SU-DHL-6 (cell line): ENCODE data around the gene SART3.

Source experiments
- H2AFZ ChIP-seq: fragments of 200-600 bp; sonication (generic); 2 replicates; pipeline ENCODE4 v1.6.1; 2014; ENCODE audit warnings: low read depth, mild to moderate bottlenecking, moderate library complexity, mixed read lengths, antibody characterized with exemption, low read length; ENCODE audit not compliant: severe bottlenecking
- H3F3A ChIP-seq: fragments of 200-600 bp; shearing (Covaris generic); 2 replicates; pipeline ENCODE4 v1.6.0; 2016; ENCODE audit warnings: antibody characterized with exemption, mild to moderate bottlenecking; ENCODE audit not compliant: insufficient read depth
- H3K27ac ChIP-seq: fragments of 200-600 bp; sonication (generic); 2 replicates; pipeline ENCODE4 v1.5.1; 2016; ENCODE audit warnings: low read depth, mild to moderate bottlenecking, low read length, moderate library complexity, mixed read lengths
- H3K27me3 ChIP-seq: fragments of 200-600 bp; sonication (generic), shearing (Covaris generic); 2 replicates; pipeline ENCODE4 v1.6.0; 2014; ENCODE audit warnings: mild to moderate bottlenecking, low read length
- H3K36me3 ChIP-seq: fragments of 200-600 bp; sonication (generic); 2 replicates; pipeline ENCODE4 v1.6.1; 2014; ENCODE audit warnings: mild to moderate bottlenecking, low read length, mixed read lengths
- H3K4me2 ChIP-seq: fragments of 300-600, 200-600 bp; shearing (Covaris generic), sonication (generic); 2 replicates; pipeline ENCODE4 v1.6.0; 2014; ENCODE audit warnings: low read length, low read depth, mild to moderate bottlenecking; ENCODE audit not compliant: poor library complexity, severe bottlenecking
- H3K4me3 ChIP-seq: fragments of 200-600 bp; sonication (generic); 2 replicates; pipeline ENCODE4 v1.5.1; 2014; ENCODE audit warnings: antibody characterized with exemption, low read length, mild to moderate bottlenecking, mixed read lengths; ENCODE audit not compliant: insufficient read depth, poor library complexity, severe bottlenecking
- H3K79me2 ChIP-seq: fragments of 200-600 bp; sonication (generic); 2 replicates; pipeline ENCODE4 v1.6.1; 2014; ENCODE audit warnings: mild to moderate bottlenecking, low read length, moderate library complexity; ENCODE audit not compliant: insufficient read depth
- H3K9ac ChIP-seq: fragments of 200-600 bp; sonication (generic); 2 replicates; pipeline ENCODE4 v1.7.0; 2014; ENCODE audit warnings: mild to moderate bottlenecking, low read length
- H3K9me2 ChIP-seq: fragments of 200-600 bp; sonication (generic); replicated peaks from 2 replicates; pipeline ENCODE4 v1.6.1; 2014; ENCODE audit warnings: low read length; ENCODE audit not compliant: insufficient read depth
- H3K9me3 ChIP-seq: fragments of 200-600 bp; sonication (generic); 2 replicates; pipeline ENCODE4 v1.6.1; 2014; ENCODE audit warnings: low read length, mixed read lengths; ENCODE audit not compliant: insufficient read depth
- H4K20me1 ChIP-seq: fragments of 200-600 bp; sonication (generic); 2 replicates; pipeline ENCODE4 v1.6.1; 2014; ENCODE audit warnings: low read depth, mild to moderate bottlenecking, antibody characterized with exemption, low read length, moderate library complexity, mixed read lengths
- EZH2phosphoT487 ChIP-seq: fragments of 200-600 bp; sonication (generic), shearing (Covaris generic); conservative IDR thresholded peaks from 2 replicates; pipeline ENCODE4 v1.6.1; 2018; ENCODE audit warnings: mild to moderate bottlenecking, antibody characterized with exemption, low read length, moderate library complexity, mixed read lengths
- TF ChIP-seq, protein P1 (sequence below): fragments of 200-600 bp; sonication (generic); IDR thresholded peaks from one replicate; pipeline ENCODE4 v1.5.1; 2017; ENCODE audit warnings: antibody characterized with exemption, mild to moderate bottlenecking, low read length, moderate library complexity; ENCODE audit not compliant: insufficient read depth, poor library complexity, severe bottlenecking

The SART3 gene

DNA sequence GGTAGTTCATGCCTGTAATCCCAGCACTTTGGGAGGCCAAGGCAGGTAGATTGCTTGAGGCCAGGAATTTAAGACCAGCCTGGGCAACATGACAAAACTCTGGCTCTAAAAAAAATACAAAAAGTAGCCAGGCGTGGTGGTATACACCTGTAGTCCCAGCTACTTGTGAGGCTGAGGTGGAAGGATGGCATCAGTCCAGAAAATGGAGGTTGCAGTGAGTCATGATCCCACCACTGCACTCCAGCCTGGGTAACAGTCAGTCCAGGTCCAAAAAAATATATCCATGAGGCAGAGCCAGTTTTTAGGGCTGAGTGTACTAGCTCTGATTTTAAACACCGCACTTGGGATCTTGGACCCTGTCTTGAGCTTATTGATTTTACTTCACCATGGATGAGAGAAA is 76.5 kb downstream of the SART3 start:
- TF ChIP-seq EZH2phosphoT487 = no peak
- TF ChIP-seq, protein P1, sequence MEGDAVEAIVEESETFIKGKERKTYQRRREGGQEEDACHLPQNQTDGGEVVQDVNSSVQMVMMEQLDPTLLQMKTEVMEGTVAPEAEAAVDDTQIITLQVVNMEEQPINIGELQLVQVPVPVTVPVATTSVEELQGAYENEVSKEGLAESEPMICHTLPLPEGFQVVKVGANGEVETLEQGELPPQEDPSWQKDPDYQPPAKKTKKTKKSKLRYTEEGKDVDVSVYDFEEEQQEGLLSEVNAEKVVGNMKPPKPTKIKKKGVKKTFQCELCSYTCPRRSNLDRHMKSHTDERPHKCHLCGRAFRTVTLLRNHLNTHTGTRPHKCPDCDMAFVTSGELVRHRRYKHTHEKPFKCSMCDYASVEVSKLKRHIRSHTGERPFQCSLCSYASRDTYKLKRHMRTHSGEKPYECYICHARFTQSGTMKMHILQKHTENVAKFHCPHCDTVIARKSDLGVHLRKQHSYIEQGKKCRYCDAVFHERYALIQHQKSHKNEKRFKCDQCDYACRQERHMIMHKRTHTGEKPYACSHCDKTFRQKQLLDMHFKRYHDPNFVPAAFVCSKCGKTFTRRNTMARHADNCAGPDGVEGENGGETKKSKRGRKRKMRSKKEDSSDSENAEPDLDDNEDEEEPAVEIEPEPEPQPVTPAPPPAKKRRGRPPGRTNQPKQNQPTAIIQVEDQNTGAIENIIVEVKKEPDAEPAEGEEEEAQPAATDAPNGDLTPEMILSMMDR = no peak
- no peak overlapping the region for H2AFZ ChIP-seq
- no peaks in the 10 kb centered on the region for H3F3A ChIP-seq
- H3K27ac ChIP-seq = no peak overlapping the region
- H3K27me3 ChIP-seq = no peaks in the 10 kb centered on the region
- H4K20me1 ChIP-seq = no peaks in the 10 kb centered on the region
- H3K4me3 ChIP-seq = no peak overlapping the region
- H3K9me3 ChIP-seq = no peaks in the 10 kb centered on the region
- H3K4me2 ChIP-seq = no peak overlapping the region
- no peak overlapping the region for H3K9ac ChIP-seq
- no peaks in the 10 kb centered on the region for H3K36me3 ChIP-seq
- no peaks in the 10 kb centered on the region for H3K9me2 ChIP-seq
- H3K79me2 ChIP-seq = no peaks in the 10 kb centered on the region

- H3K9me3 ChIP-seq = no peaks in the 10 kb centered on the region
- no peaks in the 10 kb centered on the region for H3F3A ChIP-seq
- H2AFZ ChIP-seq = no peak overlapping the region
- H3K79me2 ChIP-seq = no peaks in the 10 kb centered on the region
- H3K27ac ChIP-seq = no peak overlapping the region
- no peak overlapping the region for H3K4me2 ChIP-seq
- TF ChIP-seq, protein P1 = no peak
- no peak for TF ChIP-seq EZH2phosphoT487
- H3K4me3 ChIP-seq = no peak overlapping the region
- no peaks in the 10 kb centered on the region for H3K36me3 ChIP-seq
- no peak overlapping the region for H3K9ac ChIP-seq
- no peaks in the 10 kb centered on the region for H3K27me3 ChIP-seq
- H4K20me1 ChIP-seq = no peaks in the 10 kb centered on the region
- no peaks in the 10 kb centered on the region for H3K9me2 ChIP-seq
These were observed 77.5 kb downstream of the SART3 start for GRCh38 chr12:108483213-108484059.

- no peaks in the 10 kb centered on the region for H3K9me3 ChIP-seq
- no peak overlapping the region for H3K4me2 ChIP-seq
- no peaks in the 10 kb centered on the region for H4K20me1 ChIP-seq
- no peak overlapping the region for H3K4me3 ChIP-seq
- no peak overlapping the region for H2AFZ ChIP-seq
- no peak overlapping the region for H3K27ac ChIP-seq
- no peak for TF ChIP-seq EZH2phosphoT487
- TF ChIP-seq, protein P1 = no peak
- H3K9me2 ChIP-seq = no peaks in the 10 kb centered on the region
- no peaks in the 10 kb centered on the region for H3K36me3 ChIP-seq
- no peaks in the 10 kb centered on the region for H3K27me3 ChIP-seq
- H3K9ac ChIP-seq = no peak overlapping the region
- H3K79me2 ChIP-seq = no peaks in the 10 kb centered on the region
- no peaks in the 10 kb centered on the region for H3F3A ChIP-seq
These were observed 78.2 kb downstream of the SART3 start for GRCh38 chr12:108482717-108483212.
